ENCODE measurements around the gene POLR1A. TPM values are rescaled to one million over a fixed set of nuclear protein-coding genes. Genes with fewer than 3 reads are reported as not detected.

Gene POLR1A
- total RNA-seq, 1 donor = 43.1 TPM

DNA sequence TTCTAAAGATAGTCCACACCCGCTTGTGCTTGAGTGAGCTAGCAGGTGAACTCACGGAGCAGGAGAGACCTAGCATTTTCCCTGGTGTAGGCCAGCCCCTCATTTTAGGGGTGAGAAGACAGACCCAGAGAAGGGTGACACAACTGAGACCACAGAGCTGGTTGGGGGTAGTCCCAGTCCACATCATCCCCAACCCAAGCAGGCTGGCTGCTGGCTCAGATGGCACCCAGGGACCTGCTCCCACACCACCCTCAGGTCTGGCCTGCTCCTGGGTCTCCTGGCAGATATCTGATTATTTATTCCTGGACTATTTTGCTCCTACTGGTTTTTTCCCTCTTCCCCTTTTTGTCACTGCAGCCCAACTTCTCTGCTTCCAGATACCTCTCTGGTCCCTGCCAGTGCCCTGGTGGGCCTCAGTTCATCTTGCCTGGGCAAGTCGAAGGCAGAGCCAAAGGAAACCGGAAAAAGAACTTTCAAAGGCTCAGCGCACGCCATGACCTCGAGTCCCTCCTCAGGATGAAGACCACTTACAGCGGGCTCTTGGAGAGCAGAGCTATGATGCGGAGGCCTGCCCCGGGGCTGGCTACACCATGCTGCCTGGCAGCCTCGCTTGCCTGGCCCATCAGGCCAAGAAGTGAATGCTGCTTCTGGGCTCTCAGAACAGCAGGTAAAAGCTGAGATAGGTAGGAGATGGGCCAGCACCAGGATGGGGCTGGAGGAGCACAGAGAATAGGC lies 72.7 kb downstream of the POLR1A start:
- TF ChIP-seq, protein P1, sequence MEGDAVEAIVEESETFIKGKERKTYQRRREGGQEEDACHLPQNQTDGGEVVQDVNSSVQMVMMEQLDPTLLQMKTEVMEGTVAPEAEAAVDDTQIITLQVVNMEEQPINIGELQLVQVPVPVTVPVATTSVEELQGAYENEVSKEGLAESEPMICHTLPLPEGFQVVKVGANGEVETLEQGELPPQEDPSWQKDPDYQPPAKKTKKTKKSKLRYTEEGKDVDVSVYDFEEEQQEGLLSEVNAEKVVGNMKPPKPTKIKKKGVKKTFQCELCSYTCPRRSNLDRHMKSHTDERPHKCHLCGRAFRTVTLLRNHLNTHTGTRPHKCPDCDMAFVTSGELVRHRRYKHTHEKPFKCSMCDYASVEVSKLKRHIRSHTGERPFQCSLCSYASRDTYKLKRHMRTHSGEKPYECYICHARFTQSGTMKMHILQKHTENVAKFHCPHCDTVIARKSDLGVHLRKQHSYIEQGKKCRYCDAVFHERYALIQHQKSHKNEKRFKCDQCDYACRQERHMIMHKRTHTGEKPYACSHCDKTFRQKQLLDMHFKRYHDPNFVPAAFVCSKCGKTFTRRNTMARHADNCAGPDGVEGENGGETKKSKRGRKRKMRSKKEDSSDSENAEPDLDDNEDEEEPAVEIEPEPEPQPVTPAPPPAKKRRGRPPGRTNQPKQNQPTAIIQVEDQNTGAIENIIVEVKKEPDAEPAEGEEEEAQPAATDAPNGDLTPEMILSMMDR (IDR thresholded peaks at IDR 0.05; ENCODE audit: insufficient read depth, low read length) = no peak
- no peak overlapping the region for H3K4me3 ChIP-seq (ENCODE audit: low read depth, low read length)
- no peak for DNase-seq (ENCODE audit: low read depth)

DNA sequence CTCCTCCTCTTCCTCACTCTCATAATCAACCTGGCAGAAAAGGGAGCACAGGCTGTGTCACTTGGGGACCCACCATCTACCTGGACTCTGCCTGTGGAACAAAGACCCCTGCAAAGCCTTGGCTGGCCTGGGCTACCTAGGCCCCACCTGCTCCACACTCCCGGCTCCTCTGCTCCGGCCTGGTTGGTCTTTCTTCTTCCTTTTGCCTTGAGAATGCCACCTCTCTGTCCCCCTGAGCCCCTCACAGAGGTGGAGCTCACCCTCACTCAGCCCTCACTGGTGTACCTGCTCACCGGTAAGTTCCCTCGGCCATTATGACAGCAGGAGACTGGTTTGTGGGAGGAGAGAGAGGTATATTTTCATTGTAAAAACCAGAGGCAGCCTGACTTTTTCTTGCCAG lies 74.1 kb downstream of the POLR1A start:
- no peak overlapping the region for H3K4me3 ChIP-seq (ENCODE audit: low read depth, low read length)
- TF ChIP-seq, protein P1 (IDR thresholded peaks at IDR 0.05; ENCODE audit: insufficient read depth, low read length) = no peak
- DNase-seq (ENCODE audit: low read depth) = no peak

DNA sequence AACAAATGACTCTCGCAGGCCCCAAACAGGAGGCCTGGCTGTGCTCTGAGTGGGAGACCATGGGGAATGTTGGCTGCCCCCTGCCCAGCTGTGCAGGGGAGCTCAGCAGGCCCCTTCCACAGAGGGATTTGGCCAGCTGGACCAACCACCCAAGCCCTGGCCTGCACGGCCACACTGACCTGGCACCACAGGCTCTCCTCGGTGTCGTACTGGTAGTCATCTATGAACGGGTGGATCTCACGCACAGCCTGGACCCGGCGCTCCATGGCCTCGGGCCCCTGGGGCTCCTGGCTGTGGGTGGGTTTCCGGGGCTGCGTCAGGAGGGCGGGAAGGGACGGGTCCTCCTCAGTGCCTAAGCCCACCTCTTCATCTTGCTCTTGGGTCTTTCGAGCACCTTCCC lies 74.5 kb downstream of the POLR1A start:
- DNase-seq (ENCODE audit: low read depth) = no peak
- TF ChIP-seq, protein P1 (IDR thresholded peaks at IDR 0.05; ENCODE audit: insufficient read depth, low read length) = no peak

DNA sequence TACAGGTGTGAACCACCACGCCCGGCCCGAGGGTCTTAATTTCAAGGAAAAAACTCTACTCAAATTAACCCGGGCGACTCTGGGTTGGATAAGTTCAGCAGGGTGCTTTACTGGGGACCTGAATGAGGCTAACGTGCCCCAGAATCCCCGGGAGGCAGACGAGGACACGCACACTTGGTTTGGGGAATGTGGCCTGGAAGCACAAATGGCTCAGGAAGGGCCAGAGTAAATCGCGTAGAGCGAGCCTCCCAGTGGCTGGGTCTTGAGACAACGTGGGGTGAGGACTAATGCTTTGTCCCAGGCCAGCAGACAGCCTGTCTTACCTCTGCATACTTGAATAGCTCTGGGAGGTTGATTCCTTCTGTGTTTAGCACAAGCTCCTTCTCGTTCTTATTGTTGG lies 75.8 kb downstream of the POLR1A start:
- TF ChIP-seq, protein P1 (IDR thresholded peaks at IDR 0.05; ENCODE audit: insufficient read depth, low read length) = no peak
- H3K4me3 ChIP-seq (ENCODE audit: low read depth, low read length) = no peak overlapping the region
- no peak for DNase-seq (ENCODE audit: low read depth)

More for the DNA sequence above, 74.5 kb downstream of the POLR1A start:
- no peak overlapping the region for H3K4me3 ChIP-seq (ENCODE audit: low read depth, low read length)

DNA sequence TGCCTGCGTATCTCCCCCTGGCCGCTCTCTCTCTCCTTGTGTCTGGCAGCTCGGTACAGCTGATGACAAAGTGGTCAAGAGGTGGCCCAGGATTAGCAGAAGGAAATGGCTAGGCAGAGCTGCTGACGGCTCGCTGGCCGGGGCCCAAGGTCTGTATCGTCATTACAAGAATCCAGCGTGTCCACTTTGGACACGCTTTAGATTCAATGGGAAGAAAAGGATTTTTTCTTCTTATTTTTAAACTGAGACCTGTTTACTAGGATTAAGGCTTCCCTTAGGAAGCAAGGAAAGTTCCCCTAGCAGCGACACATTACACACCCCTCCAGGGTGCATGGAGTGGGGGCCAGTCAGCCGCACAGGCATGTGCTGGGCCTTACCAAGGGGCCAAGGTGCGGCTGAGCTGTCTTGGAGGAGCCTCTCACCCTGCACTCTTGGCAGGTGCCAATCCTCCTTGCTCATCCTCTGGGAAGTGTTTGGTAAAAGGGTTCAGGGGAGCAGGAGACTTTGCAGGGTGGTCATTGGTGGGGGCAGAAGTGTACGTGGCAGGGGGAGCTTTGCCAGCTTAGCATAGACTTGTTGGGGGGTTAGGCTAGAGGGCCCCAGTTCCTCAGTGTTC lies 76.8 kb downstream of the POLR1A start:
- TF ChIP-seq, protein P1 (IDR thresholded peaks at IDR 0.05; ENCODE audit: insufficient read depth, low read length) = no peak
- H3K4me3 ChIP-seq (ENCODE audit: low read depth, low read length) = no peak overlapping the region
- DNase-seq (ENCODE audit: low read depth) = no peak

DNA sequence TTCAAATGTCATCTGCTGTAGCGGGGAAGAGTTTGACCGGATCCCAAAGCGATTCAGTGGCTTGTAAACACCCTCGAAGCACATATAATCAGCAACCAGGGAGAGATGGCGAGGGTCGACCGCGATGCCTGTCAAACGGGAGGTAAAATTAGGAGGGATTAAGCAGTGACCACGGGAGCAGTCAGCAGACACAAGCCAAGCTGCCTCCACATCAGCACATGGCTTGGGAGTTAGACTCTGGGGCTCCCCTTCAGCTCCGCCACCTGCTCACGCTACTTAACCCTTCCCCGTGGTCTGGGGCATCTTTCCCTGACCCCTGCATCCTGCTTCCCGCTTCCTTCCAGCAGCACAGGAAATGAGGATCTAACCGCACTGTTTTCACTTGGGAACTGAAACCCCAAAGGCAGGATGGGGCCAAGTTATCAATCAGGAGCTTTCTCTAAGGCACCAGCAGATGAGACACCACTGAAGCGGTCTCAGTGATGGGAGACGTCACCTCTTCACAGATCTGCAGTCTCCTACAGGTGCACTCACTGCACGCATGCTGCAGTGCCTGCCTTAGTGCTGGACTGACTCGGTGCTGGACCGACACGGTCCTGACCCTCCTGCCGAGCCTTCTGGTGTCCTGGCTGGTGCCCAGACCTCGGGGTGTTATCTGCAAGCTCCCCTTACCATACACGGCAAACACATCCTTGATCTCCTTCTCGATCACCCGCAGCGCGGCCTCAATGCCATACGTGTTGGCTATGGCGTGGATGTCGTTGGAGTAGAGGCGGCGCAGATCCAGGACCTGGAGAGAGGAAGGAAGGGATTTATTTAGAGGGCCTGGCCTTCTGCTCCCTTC lies 77.5 kb downstream of the POLR1A start:
- TF ChIP-seq, protein P1 (IDR thresholded peaks at IDR 0.05; ENCODE audit: insufficient read depth, low read length) = no peak
- no peak for DNase-seq (ENCODE audit: low read depth)

More for the DNA sequence above, 77.5 kb downstream of the POLR1A start:
- no peak overlapping the region for H3K4me3 ChIP-seq (ENCODE audit: low read depth, low read length)
